ENCODE data around the gene OPHN1. TPM values are rescaled to one million over a fixed set of nuclear protein-coding genes. Genes with fewer than 3 reads are reported as not detected.
"Not testable (repeated sequence)": the region's sequence is repeated elsewhere in the genome, so short reads cannot be mapped to it uniquely, and the experiment has no call there.

OPHN1 gene
- total RNA-seq, 1 experiment from 2014 or later, result 4.4 TPM

DNA sequence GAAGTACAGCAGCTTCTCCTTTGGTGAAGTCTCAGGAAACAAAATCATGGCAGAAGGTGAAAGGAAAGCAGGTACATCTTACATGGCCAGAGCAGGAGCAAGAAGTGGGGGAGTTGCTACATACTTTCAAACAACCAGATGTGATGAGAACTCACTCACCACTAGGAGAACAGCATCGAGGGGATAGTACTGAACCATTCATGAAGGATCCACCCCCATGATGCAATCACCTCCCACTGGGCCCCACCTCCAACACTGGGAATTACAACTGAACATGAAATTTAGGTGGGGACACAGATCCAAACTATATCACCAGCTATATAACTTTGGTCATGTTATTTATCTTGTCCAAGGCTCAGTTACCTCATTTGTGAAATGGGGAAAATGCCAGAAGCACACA is 159.4 kb downstream of the OPHN1 start:
- POLR2A ChIA-PET, result interaction anchor here (1.0 kb wide), 1 partner anchor 9 kb away, joined by 3 read pairs; no protein-coding TSS in a partner anchor
- no peak overlapping the region; the same call in 1 of the 2 replicates for H3K27ac Mint-ChIP-seq
- CTCF ChIA-PET, result interaction anchor here (1.0 kb wide), 1 partner anchor 160 kb away, joined by 3 read pairs; the partner anchor contains the start of gene OPHN1
- peaks cover 3% of the 10 kb centered on the region; the same call in 1 of the 2 replicates for H3K27me3 Mint-ChIP-seq (ENCODE audit: low read depth)
- no peak overlapping the region for H3K4me3 Mint-ChIP-seq
- no peak for TF ChIP-seq ZNF423 (CRISPR knock-in tag; IDR thresholded peaks at IDR 0.05)
- no peak for TF ChIP-seq ZNF671 (CRISPR knock-in tag; IDR thresholded peaks at IDR 0.05)
- TF ChIP-seq, protein P1, sequence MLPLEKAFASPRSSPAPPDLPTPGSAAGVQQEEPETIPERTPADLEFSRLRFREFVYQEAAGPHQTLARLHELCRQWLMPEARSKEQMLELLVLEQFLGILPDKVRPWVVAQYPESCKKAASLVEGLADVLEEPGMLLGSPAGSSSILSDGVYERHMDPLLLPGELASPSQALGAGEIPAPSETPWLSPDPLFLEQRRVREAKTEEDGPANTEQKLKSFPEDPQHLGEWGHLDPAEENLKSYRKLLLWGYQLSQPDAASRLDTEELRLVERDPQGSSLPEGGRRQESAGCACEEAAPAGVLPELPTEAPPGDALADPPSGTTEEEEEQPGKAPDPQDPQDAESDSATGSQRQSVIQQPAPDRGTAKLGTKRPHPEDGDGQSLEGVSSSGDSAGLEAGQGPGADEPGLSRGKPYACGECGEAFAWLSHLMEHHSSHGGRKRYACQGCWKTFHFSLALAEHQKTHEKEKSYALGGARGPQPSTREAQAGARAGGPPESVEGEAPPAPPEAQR (CRISPR knock-in tag; IDR thresholded peaks at IDR 0.05), result no peak
- TF ChIP-seq, protein P2, sequence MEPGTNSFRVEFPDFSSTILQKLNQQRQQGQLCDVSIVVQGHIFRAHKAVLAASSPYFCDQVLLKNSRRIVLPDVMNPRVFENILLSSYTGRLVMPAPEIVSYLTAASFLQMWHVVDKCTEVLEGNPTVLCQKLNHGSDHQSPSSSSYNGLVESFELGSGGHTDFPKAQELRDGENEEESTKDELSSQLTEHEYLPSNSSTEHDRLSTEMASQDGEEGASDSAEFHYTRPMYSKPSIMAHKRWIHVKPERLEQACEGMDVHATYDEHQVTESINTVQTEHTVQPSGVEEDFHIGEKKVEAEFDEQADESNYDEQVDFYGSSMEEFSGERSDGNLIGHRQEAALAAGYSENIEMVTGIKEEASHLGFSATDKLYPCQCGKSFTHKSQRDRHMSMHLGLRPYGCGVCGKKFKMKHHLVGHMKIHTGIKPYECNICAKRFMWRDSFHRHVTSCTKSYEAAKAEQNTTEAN (CRISPR knock-in tag; IDR thresholded peaks at IDR 0.05), result no peak
- no peak for TF ChIP-seq ZNF317 (CRISPR knock-in tag; IDR thresholded peaks at IDR 0.05; ENCODE audit: borderline replicate concordance, low read depth)
- no peak for TF ChIP-seq GRHL2 (CRISPR knock-in tag; IDR thresholded peaks at IDR 0.05; ENCODE audit: insufficient replicate concordance, severe bottlenecking)
- TF ChIP-seq ZNF416 (CRISPR knock-in tag; IDR thresholded peaks at IDR 0.05), result no peak
- TF ChIP-seq, protein P3, sequence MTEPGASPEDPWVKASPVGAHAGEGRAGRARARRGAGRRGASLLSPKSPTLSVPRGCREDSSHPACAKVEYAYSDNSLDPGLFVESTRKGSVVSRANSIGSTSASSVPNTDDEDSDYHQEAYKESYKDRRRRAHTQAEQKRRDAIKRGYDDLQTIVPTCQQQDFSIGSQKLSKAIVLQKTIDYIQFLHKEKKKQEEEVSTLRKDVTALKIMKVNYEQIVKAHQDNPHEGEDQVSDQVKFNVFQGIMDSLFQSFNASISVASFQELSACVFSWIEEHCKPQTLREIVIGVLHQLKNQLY (CRISPR knock-in tag; IDR thresholded peaks at IDR 0.05), result no peak
- TF ChIP-seq, protein P4, sequence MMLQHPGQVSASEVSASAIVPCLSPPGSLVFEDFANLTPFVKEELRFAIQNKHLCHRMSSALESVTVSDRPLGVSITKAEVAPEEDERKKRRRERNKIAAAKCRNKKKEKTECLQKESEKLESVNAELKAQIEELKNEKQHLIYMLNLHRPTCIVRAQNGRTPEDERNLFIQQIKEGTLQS (CRISPR knock-in tag; conservative IDR thresholded peaks at IDR 0.05), result no peak
- TF ChIP-seq, protein P5, sequence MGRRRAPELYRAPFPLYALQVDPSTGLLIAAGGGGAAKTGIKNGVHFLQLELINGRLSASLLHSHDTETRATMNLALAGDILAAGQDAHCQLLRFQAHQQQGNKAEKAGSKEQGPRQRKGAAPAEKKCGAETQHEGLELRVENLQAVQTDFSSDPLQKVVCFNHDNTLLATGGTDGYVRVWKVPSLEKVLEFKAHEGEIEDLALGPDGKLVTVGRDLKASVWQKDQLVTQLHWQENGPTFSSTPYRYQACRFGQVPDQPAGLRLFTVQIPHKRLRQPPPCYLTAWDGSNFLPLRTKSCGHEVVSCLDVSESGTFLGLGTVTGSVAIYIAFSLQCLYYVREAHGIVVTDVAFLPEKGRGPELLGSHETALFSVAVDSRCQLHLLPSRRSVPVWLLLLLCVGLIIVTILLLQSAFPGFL (CRISPR knock-in tag; IDR thresholded peaks at IDR 0.05; ENCODE audit: borderline replicate concordance), result no peak
- H3K9me3 Mint-ChIP-seq, result peaks cover 6% of the 10 kb centered on the region
- peaks cover 11% of the 10 kb centered on the region for H3K36me3 Mint-ChIP-seq
- peaks cover 26% of the 10 kb centered on the region for H3K4me1 Mint-ChIP-seq
- DNase-seq (ENCODE audit: low spot score) (peak; percentile 21), ATAC-seq (peak; percentile 83)

DNA sequence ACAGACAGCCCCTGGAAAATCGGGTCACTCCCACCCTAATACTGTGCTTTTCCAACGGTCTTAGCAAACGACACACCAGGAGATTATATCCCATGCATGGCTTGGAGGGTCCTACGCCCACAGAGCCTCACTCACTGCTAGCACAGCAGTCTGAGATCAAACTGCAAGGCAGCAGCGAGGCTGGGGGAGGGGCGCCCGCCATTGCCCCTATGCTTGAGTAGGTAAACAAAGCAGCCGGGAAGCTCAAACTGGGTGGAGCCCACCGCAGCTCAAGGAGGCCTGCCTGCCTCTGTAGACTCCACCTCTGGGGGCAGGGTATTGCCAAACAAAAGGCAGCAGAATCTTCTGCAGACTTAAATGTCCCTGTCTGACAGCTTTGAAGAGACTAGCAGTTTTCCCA is 168.5 kb downstream of the OPHN1 start:
- H3K4me1 Mint-ChIP-seq, result peaks cover 15% of the 10 kb centered on the region
- H3K4me3 Mint-ChIP-seq; ATAC-seq; H3K27me3 Mint-ChIP-seq (ENCODE audit: low read depth); H3K9me3 Mint-ChIP-seq; H3K27ac Mint-ChIP-seq; CTCF ChIA-PET: not testable (repeated sequence)
- peak; percentile 19 for DNase-seq (ENCODE audit: low spot score)
- 0 out of 2 replicates have a peak, but pooled peaks have one; percentile 53 for TF ChIP-seq FOXK1 (CRISPR knock-in tag; IDR thresholded peaks at IDR 0.05)
- peaks cover 15% of the 10 kb centered on the region; the same call in 1 of the 2 replicates for H3K36me3 Mint-ChIP-seq
- POLR2A ChIA-PET, result interaction anchor here (0.6 kb wide), 1 partner anchor 9 kb away, joined by 3 read pairs; no protein-coding TSS in a partner anchor

DNA sequence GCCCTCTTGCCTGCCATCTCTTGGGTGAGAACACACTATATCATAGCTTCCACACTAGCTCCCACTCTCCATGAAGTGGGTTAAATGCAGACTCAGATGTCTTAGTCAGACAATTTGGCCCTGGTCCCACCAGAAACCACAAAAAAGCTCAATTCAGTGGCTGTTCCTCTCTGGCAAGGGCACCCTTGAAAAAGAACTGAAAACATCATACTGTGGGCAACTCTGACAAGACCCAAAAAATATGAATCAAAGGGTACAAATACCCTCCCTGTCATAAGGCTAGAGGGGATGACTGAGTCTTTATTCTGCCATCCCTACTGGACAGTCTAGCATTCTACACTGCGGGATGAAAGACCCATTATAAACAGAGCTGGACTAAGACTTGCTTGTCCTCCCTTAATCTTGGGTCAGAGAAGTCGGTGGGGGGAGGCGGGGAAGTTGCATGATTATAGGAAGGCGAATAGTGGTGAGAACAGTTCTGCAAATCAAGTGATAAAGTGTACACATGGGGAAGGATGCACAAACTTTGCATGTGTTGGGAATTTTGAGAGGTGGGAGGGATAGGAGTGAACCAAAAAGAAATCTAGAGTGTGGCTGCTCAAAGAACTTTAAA is 172.1 kb downstream of the OPHN1 start:
- H3K36me3 Mint-ChIP-seq, result peaks cover 15% of the 10 kb centered on the region; the same call in 1 of the 2 replicates
- H3K4me3 Mint-ChIP-seq, result no peak overlapping the region
- peaks cover 9% of the 10 kb centered on the region; the same call in 1 of the 2 replicates for H3K9me3 Mint-ChIP-seq
- DNase-seq (ENCODE audit: low spot score) (no peak), ATAC-seq (no peak)
- no peak overlapping the region for H3K27ac Mint-ChIP-seq
- H3K4me1 Mint-ChIP-seq, result peaks cover 15% of the 10 kb centered on the region
- no peaks in the 10 kb centered on the region for H3K27me3 Mint-ChIP-seq (ENCODE audit: low read depth)
- POLR2A ChIA-PET, result no interaction called here
- CTCF ChIA-PET, result no interaction called here
- TF ChIP-seq ZNF232 (CRISPR knock-in tag; IDR thresholded peaks at IDR 0.05), result no peak
- no peak for TF ChIP-seq FOXK1 (CRISPR knock-in tag; IDR thresholded peaks at IDR 0.05)
- no peak for TF ChIP-seq RORB (CRISPR knock-in tag; IDR thresholded peaks at IDR 0.05)
- no peak for TF ChIP-seq ZNF219 (CRISPR knock-in tag; IDR thresholded peaks at IDR 0.05; ENCODE audit: borderline replicate concordance)
- TF ChIP-seq, protein P6, sequence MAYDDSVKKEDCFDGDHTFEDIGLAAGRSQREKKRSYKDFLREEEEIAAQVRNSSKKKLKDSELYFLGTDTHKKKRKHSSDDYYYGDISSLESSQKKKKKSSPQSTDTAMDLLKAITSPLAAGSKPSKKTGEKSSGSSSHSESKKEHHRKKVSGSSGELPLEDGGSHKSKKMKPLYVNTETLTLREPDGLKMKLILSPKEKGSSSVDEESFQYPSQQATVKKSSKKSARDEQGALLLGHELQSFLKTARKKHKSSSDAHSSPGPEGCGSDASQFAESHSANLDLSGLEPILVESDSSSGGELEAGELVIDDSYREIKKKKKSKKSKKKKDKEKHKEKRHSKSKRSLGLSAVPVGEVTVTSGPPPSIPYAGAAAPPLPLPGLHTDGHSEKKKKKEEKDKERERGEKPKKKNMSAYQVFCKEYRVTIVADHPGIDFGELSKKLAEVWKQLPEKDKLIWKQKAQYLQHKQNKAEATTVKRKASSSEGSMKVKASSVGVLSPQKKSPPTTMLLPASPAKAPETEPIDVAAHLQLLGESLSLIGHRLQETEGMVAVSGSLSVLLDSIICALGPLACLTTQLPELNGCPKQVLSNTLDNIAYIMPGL (CRISPR knock-in tag; IDR thresholded peaks at IDR 0.05), result no peak
- no peak for TF ChIP-seq MXD4 (CRISPR knock-in tag; IDR thresholded peaks at IDR 0.05; ENCODE audit: borderline replicate concordance)
- TF ChIP-seq SMAD3 (CRISPR knock-in tag; IDR thresholded peaks at IDR 0.05; ENCODE audit: borderline replicate concordance), result no peak
- no peak for TF ChIP-seq FOXP1 (CRISPR knock-in tag; IDR thresholded peaks at IDR 0.05; ENCODE audit: borderline replicate concordance)
- no peak for TF ChIP-seq CBFB (CRISPR knock-in tag; IDR thresholded peaks at IDR 0.05; ENCODE audit: low read depth)
- TF ChIP-seq EMX1 (CRISPR knock-in tag; IDR thresholded peaks at IDR 0.05), result no peak
- TF ChIP-seq, protein P4 (CRISPR knock-in tag; conservative IDR thresholded peaks at IDR 0.05), result no peak
- no peak for TF ChIP-seq TEAD1 (CRISPR knock-in tag; IDR thresholded peaks at IDR 0.05)
- TF ChIP-seq, protein P5 (CRISPR knock-in tag; IDR thresholded peaks at IDR 0.05; ENCODE audit: borderline replicate concordance), result no peak
